Measurements from ENCODE around the gene ASAP2.
A peak's percentile ranks its signal among the peaks of the same experiment; 100 is the strongest.

GRCh38 chr2:9249020-9249800 lies 42.6 kb downstream of the ASAP2 start:
- TF ChIP-seq POLR2A (IDR thresholded peaks at IDR 0.05), result peak; percentile 18
- TF ChIP-seq, protein P1, sequence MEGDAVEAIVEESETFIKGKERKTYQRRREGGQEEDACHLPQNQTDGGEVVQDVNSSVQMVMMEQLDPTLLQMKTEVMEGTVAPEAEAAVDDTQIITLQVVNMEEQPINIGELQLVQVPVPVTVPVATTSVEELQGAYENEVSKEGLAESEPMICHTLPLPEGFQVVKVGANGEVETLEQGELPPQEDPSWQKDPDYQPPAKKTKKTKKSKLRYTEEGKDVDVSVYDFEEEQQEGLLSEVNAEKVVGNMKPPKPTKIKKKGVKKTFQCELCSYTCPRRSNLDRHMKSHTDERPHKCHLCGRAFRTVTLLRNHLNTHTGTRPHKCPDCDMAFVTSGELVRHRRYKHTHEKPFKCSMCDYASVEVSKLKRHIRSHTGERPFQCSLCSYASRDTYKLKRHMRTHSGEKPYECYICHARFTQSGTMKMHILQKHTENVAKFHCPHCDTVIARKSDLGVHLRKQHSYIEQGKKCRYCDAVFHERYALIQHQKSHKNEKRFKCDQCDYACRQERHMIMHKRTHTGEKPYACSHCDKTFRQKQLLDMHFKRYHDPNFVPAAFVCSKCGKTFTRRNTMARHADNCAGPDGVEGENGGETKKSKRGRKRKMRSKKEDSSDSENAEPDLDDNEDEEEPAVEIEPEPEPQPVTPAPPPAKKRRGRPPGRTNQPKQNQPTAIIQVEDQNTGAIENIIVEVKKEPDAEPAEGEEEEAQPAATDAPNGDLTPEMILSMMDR (IDR thresholded peaks at IDR 0.05), result no peak
- TF ChIP-seq POLR2AphosphoS5 (IDR thresholded peaks at IDR 0.05), result peak in 2 of 3 donors; percentile 15 to 57

All from transverse colon (tissue), 4 donors.